ENCODE measurements around the gene EXD3.

EXD3 gene

DNA sequence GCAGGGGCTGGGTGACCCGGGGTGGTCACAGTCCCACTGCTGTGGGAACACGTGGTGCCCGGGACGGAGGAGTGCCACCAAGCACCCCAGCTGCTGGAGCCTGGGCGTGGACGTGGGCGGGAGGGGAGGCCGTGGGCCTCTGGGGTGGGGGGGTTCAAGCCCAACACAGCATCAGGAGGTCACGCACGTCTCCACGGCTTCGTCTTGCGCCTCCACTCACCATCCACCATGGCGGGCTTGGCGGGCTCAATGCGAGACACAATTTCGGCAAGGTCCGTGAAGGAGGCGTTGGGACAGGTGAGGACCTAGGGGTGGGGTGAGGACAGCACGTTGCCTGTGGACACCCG is 38.3 kb upstream of the EXD3 start:
- H3K27ac ChIP-seq, result no peak overlapping the region
- TF ChIP-seq, protein P1, sequence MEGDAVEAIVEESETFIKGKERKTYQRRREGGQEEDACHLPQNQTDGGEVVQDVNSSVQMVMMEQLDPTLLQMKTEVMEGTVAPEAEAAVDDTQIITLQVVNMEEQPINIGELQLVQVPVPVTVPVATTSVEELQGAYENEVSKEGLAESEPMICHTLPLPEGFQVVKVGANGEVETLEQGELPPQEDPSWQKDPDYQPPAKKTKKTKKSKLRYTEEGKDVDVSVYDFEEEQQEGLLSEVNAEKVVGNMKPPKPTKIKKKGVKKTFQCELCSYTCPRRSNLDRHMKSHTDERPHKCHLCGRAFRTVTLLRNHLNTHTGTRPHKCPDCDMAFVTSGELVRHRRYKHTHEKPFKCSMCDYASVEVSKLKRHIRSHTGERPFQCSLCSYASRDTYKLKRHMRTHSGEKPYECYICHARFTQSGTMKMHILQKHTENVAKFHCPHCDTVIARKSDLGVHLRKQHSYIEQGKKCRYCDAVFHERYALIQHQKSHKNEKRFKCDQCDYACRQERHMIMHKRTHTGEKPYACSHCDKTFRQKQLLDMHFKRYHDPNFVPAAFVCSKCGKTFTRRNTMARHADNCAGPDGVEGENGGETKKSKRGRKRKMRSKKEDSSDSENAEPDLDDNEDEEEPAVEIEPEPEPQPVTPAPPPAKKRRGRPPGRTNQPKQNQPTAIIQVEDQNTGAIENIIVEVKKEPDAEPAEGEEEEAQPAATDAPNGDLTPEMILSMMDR (conservative IDR thresholded peaks at IDR 0.05), result no peak

DNA sequence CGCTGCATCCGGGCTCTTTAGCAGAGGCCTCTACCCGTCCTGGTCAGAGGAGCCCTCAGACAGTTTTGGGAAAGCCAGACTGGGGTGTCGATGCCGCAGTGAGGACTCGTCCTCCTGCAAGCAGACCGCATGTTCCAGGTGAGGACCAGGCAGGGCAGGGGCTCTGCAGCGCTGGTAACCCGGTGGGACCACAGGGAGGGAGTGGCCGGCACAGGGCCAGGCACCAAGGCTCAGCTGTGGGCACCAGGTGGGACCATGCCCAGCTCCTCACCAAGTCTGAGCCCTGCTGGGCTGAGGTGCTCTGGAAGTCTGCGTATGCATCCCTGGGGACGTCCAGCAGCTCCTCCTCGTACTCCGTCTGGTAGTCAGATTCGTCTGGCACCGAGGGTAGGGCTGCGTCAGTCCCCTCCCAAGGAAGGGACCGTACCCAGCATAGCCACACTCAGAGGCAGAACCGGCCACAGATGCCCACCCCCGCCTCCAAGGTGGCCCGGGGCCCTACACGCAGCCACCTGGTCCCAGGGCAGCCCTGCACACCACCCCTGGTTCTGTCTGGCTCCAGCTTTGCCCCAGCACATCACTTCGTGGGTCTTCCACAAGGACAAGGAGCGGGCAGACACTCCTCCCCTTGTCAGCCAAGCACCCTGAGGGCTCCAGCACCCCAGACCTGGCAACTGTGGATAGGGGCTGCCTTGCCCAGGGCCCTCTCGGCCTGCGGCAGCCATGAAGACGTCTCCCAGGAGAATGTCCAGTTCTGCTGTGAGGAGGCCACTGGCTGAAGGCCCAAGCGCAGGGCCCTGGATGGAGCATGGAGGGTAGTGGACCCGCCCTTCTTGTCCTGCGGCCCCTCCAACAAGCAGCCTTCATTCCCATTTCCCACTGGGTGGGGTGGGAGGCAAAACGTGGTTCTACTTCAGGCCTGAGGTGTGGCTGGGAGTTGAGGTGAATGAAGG is 37.7 kb upstream of the EXD3 start:
- peak overlapping the region; percentile 88 for H3K27ac ChIP-seq
- TF ChIP-seq, protein P1 (conservative IDR thresholded peaks at IDR 0.05), result no peak

DNA sequence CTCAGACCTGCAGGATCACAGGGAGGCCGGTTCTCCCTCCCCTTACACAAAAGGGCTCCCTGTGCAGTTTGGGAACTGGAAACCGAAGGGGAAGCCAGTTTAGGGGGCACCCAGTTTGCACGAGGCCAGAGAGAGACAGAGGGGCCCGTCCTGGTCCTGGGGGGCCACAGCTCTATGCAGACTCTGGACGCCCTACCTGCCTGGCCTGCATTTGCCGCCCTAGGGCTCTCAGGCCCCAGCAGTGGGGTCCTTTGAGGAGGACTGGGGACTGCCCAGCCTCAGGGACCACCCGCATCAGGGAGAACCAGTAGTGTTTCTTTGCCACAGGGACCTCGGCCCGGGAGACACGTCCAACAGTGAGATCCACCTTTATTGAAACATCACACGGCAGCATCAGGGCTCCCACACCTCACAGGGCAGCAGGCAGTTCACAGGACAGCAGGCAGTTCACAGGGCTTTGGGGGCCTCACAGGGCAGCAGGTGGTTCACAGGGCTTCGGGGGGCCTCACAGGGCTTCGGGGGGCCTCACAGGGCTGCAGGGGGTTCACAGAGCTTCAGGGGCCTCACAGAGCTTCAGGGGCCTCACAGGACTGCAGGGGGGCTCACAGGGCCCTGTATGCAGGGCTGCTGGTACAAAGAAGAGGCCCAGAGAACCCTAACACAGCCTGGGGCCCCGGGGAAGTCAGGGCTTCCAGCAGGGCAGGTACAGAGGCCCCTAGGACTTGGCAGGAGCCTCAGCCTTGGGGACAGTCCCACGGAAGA is 36.8 kb upstream of the EXD3 start:
- H3K27ac ChIP-seq, result peak overlapping the region; percentile 88
- TF ChIP-seq, protein P1 (conservative IDR thresholded peaks at IDR 0.05), result no peak

DNA sequence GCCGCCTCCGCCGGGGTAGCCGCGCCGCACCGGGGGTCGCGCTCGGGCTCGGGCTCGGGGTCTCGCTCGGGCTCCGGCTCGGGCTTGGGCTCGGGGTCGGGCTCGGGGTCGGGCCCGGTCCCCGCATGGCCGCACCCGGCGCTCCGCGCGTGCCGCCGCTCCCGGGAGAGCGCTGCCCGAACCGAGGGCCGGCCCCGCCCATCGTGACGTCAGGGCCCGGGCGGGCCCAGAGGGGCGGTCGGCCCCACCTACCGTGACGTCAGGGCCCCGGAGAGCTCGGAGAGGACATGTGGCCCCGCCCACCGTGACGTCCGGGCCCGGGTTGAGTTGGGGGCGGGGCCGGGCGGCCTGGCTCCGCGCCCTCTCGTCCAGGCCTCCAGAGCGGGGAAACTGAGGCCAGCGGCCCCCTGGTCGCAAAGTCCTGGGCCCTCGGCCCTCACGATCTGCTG is 36.2 kb upstream of the EXD3 start, which contains the start of gene NSMF:
TSS of gene NSMF (minus strand) at position 183 of the 449 bp plus-strand sequence. CDS start 232 bp downstream, outside the sequence.
- TF ChIP-seq, protein P1 (conservative IDR thresholded peaks at IDR 0.05), result no peak
- H3K27ac ChIP-seq, result peak within 1 kb of the TSS; percentile 88

DNA sequence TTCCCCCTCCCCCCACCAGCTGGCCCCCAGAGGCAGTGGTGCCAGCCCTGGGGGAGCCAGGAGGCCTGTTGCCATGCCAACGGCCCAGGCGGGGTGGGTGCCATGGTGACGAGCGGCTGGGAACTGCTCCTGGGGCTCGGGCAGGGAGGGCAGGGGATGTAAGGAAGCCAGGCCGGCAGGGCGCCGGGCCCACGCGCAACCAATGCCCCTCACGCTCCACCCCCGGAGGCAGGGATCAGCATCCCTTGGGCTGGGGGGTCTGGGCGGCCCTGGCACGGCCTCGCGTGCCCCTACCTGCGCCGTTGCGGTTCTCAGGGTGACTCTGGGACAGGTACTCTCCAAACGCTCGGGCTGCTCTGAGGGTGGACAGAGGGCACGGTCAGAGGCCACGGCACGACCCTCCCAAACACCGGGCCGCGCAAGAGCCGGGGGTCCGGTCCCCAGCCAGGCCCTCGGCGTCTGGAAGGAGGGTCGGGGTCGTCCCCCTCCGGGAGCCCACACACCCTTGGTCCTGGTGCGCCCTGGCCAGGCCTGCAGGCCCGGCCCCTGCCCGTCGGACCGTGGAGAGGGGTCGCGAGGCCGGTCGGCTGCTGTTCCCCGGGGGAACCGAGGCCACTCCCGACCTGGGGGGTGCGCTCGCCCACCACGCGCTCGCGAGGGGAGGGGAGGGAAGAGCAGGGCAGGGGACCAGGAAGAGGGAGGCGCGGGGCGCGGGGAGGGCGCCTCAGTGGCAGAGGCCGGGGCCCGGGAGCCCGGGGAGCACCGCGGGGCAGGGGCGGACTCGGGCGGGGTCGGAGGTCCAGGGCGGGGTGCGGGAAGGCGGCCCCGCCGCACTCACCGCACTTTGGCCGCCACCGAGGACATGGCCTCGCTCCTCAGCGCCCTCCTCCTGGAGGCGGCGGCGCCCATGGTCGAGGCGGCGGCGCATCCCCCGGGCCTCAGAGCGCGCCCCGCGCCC is 35.5 kb upstream of the EXD3 start:
- TF ChIP-seq, protein P1 (conservative IDR thresholded peaks at IDR 0.05), result no peak
- peak overlapping the region; percentile 88 for H3K27ac ChIP-seq

DNA sequence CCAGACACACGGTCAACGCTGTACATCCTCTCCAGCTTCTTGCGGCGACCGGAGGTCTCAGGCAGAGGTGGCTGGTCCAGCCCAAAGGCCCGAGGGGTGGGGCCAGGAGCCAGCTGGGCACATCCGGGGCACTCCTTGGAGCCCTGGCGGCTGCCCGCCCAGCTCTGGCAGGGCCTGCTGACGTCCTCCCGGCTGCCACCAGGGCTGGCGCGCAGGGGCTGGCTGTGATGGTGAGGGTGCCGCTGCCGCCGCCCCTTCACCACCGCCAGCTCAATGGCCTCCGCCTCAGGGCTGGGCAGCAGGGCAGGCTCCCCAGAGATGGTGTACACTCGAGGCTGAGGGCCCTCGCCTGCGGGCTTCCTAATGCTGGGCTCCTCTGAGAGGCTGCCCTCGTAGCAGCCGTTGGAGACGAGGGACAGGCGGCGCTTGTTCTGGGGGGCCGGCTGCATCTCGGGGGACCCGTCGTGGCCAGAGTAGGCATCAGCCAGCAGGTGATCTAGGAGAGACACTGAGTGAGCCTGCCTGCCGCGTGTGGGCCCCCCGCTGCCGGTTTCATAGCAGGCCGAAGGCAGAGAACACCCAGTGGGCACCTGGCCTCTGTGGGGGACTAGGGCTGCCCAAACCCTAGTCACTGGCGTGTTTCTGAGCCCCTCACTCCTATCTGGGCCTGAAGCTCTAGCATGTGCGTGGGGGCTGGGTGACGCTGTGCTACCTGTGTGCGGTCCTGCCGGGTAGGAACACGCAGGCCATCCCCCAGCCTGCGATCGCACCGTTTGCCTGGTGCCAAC is 34.6 kb upstream of the EXD3 start:
- H3K27ac ChIP-seq, result peak overlapping the region; percentile 88; the same call in 1 of the 2 replicates
- TF ChIP-seq, protein P1 (conservative IDR thresholded peaks at IDR 0.05), result no peak

Data from VCaP (cell line).